ENCODE measurements around the gene TRIP11.

Gene TRIP11

GRCh38 chr14:91953170-91953985 lies 86.5 kb downstream of the TRIP11 start:
- no peak for DNase-seq

GRCh38 chr14:91947475-91948184 lies 92.2 kb downstream of the TRIP11 start, which contains the start of gene FBLN5:
FBLN5 (minus strand) TSS chr14:91947694; CDS start chr14:91947229, 465 bp downstream.
- DNase-seq = no peak

GRCh38 chr14:91946622-91947474 lies 93.0 kb downstream of the TRIP11 start:
- no peak for DNase-seq

GRCh38 chr14:91945751-91946621 lies 93.9 kb downstream of the TRIP11 start:
- DNase-seq = no peak

DNA sequence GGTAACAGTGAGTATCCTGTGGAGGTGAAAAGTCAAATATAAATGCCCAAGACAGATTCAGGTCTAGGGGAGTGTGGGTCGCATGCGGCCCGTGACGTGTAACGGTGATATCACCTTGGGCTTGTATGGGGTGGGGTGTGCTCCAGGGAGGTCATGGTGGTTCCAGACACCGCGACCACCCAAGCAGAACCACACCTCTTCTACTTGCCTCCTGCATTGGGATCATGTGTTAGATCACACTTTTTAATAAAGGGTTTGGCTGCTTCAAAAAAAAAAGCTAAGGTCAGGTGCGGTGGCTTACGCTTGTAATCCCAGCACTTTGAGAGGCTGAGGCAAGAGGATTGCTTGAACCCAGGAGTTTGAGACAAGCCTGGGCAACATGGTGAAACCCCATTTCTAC lies 96.9 kb downstream of the TRIP11 start:
- no peak for DNase-seq

GRCh38 chr14:91942128-91942527 lies 97.7 kb downstream of the TRIP11 start:
- no peak for DNase-seq

GRCh38 chr14:91940209-91940608 lies 99.7 kb downstream of the TRIP11 start:
- no peak for DNase-seq

- no peak for DNase-seq
Observed at GRCh38 chr14:91935586-91935985, 104.3 kb downstream of the TRIP11 start.

DNA sequence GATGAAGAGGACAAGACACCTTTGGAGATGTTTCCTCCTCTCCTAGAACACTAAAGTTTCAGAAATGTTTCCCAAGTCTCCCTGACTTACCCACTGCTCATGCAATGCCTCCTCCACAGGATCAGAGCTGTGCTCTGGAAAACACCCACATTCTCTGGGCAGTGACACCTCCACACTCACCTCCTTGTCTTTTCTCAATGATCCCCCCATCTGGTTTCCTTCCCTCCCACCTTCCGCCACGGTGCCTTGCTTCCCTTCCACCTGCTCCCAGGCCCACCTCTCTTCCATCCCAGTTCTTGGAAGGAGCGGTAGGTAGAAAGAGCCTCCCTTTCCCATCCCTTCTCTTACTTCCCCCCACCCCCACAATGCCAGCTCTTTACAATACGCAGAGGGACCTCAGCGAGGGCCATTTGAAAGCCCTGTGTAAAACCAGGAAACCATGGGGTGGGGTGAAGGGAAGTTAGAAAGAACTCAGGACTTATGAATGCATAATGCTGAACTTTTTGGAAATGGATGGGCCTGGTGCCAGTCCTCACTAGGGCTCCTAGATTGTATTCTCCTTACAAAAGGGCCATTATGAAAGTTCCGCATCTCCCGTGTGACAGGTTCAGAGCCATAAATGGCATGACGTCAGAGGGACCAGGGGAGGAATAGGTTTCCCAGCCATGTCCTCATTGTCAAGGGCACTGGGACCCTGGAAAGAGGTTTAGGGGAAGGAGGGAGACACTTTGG lies 105.1 kb downstream of the TRIP11 start:
- no peak for DNase-seq

- DNase-seq = no peak
Observed at GRCh38 chr14:91931478-91932088, 108.3 kb downstream of the TRIP11 start.

DNA sequence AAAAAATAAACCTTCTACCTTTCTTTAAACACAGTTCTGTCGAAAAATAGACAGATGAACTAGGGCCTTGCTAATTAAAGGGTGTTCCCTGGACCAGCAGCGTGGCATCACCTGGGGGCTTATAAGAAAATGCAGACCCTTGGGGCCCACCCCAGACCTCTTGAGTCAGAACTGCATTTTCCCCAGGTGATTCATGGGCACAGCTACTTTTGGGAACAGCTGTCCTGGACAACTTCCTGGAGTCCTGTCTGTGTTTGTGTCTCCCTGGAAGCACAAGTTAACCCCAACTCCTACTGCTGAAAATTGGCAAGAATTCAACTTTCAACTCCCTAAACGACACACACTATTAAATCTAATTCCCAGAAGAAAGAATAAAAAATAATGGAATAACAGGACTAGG lies 110.2 kb downstream of the TRIP11 start:
- DNase-seq = no peak

- no peak for DNase-seq
Observed at GRCh38 chr14:91927800-91928199, 112.1 kb downstream of the TRIP11 start.

DNA sequence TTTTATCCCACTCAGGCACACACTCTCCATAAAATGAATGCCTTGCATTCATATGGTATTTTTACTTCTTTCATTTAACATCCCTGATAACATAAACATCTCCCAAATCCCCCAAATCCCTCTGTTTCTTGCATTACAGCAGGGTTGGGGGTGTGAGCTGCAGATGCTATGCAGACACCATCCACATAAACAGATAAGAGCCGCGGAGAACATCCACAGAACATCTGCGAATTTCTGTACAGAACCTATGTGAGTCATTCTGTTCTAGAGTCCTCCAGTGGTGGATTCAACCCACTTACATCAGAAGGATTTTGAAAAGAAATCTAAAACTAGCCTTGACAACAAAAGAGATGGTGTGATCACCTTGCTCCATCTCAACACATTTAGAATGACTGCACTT lies 112.7 kb downstream of the TRIP11 start:
- no peak for DNase-seq

DNA sequence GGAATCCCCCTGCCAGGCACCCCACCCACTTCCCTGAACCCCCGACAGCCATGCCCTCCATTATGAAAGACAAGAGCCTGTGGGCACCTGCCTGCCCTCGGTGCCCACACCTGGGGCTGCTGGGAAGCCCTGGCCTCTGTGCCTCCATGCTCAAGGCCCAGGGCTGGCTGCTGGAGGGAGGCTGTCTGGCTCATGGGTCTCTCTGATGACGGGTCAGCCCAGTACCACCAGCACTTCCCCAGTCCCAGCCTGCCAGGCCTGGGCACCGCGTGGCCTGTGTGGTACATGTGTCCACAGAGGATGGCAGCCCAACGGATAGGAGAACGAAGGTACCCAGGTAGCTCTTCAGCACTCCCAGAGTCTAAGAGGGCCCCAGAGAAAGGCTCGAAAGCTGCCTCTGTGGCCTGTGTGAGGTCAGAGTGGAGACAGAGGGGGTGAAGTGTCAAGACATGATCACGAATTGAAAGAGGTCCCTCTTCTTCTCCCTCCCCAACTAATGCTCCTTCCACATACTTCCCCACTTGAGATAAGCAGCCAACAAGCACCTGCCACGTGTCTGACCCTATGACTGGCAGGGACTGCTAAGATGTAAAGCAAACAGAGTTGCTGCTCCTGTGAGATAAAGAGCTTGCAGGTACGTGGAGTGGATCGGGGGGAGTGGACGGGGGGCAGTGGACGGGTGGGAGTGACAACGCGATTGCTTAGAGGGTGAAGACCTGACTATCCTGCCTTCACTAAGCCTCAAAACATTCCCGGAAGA lies 113.5 kb downstream of the TRIP11 start:
- DNase-seq = no peak

GRCh38 chr14:91925727-91926121 lies 114.1 kb downstream of the TRIP11 start:
- no peak for DNase-seq

DNA sequence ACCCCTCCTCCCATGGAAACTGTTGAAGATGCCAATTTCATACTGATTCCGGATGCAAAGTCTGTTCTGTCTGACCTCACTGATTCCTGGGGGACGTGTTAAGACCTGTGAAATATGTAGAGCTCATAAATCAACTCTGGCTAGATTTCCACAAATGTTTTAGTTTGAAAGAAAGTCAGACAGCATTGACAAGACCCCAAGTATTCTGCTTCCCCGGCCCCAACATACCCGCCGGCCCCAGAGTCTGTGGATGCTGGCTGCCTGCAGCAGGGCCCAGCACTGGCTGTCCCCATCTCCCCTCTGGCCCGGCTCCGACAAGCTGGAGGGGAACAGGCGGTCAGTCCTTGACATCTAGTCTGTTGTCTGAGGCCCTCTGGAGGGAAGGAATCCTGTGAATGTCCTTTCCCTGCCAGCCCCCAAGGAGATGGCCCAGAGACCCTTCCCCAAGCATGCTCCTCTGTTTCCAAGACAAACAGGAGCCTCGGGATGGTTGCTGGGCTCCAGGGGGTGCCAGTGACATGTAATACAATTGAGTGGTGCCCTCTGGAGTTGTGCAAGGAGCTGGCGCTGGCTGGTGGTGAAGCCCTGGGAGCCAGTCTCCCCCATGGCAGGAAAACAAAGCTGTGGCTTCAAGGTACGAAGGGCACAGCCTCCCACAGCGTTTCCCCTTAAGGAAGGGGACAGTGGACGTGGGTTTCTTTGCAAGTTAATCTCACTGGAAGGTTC lies 114.7 kb downstream of the TRIP11 start:
- DNase-seq = no peak

DNA sequence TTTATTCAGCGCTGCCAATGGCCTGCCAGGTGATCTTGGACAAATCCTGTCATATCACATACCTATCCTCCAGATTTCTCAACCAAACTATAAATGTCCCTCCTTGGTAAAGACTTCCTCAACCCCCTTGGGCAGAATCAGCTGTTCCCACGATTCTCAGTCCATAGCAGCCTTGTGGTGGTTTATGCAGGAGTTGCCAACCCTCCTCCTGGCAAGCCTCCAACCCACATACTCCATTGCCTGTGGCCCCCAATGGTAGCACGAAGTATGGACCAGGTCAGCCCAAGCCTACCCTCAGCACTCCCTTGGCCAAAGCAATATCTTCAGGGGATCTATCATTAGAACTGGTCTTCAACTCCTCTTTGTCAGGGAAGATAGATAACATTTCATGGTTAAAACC lies 119.3 kb downstream of the TRIP11 start:
- no peak for DNase-seq

- DNase-seq = no peak
Observed at GRCh38 chr14:91919814-91920213, 120.0 kb downstream of the TRIP11 start.

DNA sequence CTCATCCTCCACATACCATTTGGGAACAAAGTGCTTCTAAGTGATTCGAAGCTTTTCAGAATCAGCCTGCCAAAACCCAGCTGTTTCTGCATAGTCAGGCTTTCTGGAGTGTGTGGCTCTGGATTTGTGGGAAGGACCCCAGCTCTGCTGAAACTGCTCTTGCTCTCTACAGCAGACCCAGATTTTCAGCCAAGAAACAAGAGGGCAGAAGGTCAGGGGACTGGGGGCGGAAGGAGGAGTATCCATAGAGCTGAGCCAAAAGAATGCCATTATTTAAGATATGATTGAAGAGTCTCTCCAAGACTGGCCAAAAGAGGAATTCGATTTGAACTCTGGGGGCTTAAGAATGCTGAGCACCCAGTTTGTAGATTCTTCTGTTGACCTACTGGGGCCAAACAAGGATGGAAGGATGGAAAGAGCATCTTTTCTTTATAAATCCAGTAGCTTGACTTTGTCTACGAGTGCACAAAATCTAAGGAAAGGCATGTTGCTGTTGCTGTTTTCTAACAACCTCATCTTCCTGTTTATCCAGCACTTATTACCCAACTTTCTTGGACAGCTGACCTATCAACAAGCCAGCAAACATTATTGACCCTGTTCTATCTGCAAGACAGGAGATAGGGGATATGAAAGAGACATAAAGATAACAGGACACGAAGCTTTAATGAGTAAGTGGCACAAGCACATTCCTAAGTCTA lies 121.5 kb downstream of the TRIP11 start:
- DNase-seq = no peak
